ENCODE measurements around the gene POMGNT2.

GRCh38 chr3:43077261-43077660, 28.6 kb downstream of the POMGNT2 start:
- TF ChIP-seq, protein P1, sequence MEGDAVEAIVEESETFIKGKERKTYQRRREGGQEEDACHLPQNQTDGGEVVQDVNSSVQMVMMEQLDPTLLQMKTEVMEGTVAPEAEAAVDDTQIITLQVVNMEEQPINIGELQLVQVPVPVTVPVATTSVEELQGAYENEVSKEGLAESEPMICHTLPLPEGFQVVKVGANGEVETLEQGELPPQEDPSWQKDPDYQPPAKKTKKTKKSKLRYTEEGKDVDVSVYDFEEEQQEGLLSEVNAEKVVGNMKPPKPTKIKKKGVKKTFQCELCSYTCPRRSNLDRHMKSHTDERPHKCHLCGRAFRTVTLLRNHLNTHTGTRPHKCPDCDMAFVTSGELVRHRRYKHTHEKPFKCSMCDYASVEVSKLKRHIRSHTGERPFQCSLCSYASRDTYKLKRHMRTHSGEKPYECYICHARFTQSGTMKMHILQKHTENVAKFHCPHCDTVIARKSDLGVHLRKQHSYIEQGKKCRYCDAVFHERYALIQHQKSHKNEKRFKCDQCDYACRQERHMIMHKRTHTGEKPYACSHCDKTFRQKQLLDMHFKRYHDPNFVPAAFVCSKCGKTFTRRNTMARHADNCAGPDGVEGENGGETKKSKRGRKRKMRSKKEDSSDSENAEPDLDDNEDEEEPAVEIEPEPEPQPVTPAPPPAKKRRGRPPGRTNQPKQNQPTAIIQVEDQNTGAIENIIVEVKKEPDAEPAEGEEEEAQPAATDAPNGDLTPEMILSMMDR (conservative IDR thresholded peaks at IDR 0.05 in 1 of 2, IDR thresholded peaks at IDR 0.05 in 1 of 2; ENCODE audit: low read depth in 1 of 2, low read length in 2 of 2) = no peak
- TF ChIP-seq EZH2 (IDR thresholded peaks at IDR 0.05; ENCODE audit: low read length, missing control alignments) = no peak

Measured in fibroblast of lung (primary cell).